ENCODE measurements around the gene TMEM120A.
"Not testable (repeated sequence)": the region's sequence is repeated elsewhere in the genome, so short reads cannot be mapped to it uniquely, and the experiment has no call there.

TMEM120A gene

GRCh38 chr7:75994388-75995051, at the start of gene TMEM120A:
Gene TMEM120A (minus strand): TSS chr7:75994595. CDS start chr7:75994570, 25 bp downstream.
- peak; percentile 91 for DNase-seq (ENCODE audit: low spot score)

- no peak for DNase-seq (ENCODE audit: low spot score)
These were observed 45.7 kb upstream of the TMEM120A start for GRCh38 chr7:76040126-76040525.

- DNase-seq (ENCODE audit: low spot score) = no peak
These were observed 42.9 kb upstream of the TMEM120A start for GRCh38 chr7:76037310-76037709.

GRCh38 chr7:76031964-76032363, 37.6 kb upstream of the TMEM120A start:
- DNase-seq (ENCODE audit: low spot score) = no peak

- peak; percentile 25 for DNase-seq (ENCODE audit: low spot score)
These were observed 35.3 kb upstream of the TMEM120A start for GRCh38 chr7:76029682-76030081.

GRCh38 chr7:76023002-76023401, 28.6 kb upstream of the TMEM120A start:
- no peak for DNase-seq (ENCODE audit: low spot score)

- DNase-seq (ENCODE audit: low spot score) = no peak
These were observed 27.8 kb upstream of the TMEM120A start for GRCh38 chr7:76022026-76022780.

- peak; percentile 64 for DNase-seq (ENCODE audit: low spot score)
These were observed 25.8 kb upstream of the TMEM120A start for GRCh38 chr7:76020031-76020714.

GRCh38 chr7:76018520-76018919, 24.1 kb upstream of the TMEM120A start:
- not testable (repeated sequence) for DNase-seq (ENCODE audit: low spot score)

- DNase-seq (ENCODE audit: low spot score) = no peak
These were observed 22.0 kb upstream of the TMEM120A start for GRCh38 chr7:76016191-76016947.

- no peak for DNase-seq (ENCODE audit: low spot score)
These were observed 17.1 kb upstream of the TMEM120A start for GRCh38 chr7:76011442-76011861.

GRCh38 chr7:76009672-76010600, 15.5 kb upstream of the TMEM120A start:
- no peak for DNase-seq (ENCODE audit: low spot score)

GRCh38 chr7:76008156-76008687, 13.8 kb upstream of the TMEM120A start:
- DNase-seq (ENCODE audit: low spot score) = no peak

- not testable (repeated sequence) for DNase-seq (ENCODE audit: low spot score)
These were observed 10.6 kb upstream of the TMEM120A start for GRCh38 chr7:76005004-76005403.

GRCh38 chr7:76003351-76003750, 9.0 kb upstream of the TMEM120A start:
- no peak for DNase-seq (ENCODE audit: low spot score)

GRCh38 chr7:76002822-76003221, 8.4 kb upstream of the TMEM120A start:
- no peak for DNase-seq (ENCODE audit: low spot score)

- no peak for DNase-seq (ENCODE audit: low spot score)
These were observed 7.7 kb upstream of the TMEM120A start for GRCh38 chr7:76002139-76002538.

- DNase-seq (ENCODE audit: low spot score) = no peak
These were observed 6.2 kb upstream of the TMEM120A start for GRCh38 chr7:76000566-76000965.

GRCh38 chr7:75998038-75998437, 3.6 kb upstream of the TMEM120A start:
- no peak for DNase-seq (ENCODE audit: low spot score)

- DNase-seq (ENCODE audit: low spot score) = no peak
These were observed 2.1 kb upstream of the TMEM120A start for GRCh38 chr7:75996476-75996875.

GRCh38 chr7:75995996-75996395, 1.6 kb upstream of the TMEM120A start:
- DNase-seq (ENCODE audit: low spot score) = no peak

All from SW480 (cell line).